ENCODE results near the gene ATIC. TPM values are rescaled to one million over a fixed set of nuclear protein-coding genes. Genes with fewer than 3 reads are reported as not detected.

The ATIC gene
- total and polyA plus RNA-seq, 9 donors = 20.8 to 126 (median 63.7) TPM

GRCh38 chr2:215320679-215321078 lies 8.8 kb downstream of the ATIC start:
- no peak overlapping the region for H3K4me3 ChIP-seq
- no peak overlapping the region for H3K27ac ChIP-seq
- no peaks in the 10 kb centered on the region for H3K4me1 ChIP-seq (ENCODE audit: insufficient read depth)
- H3K9me3 ChIP-seq = no peaks in the 10 kb centered on the region
- no peak for TF ChIP-seq EP300 (IDR thresholded peaks at IDR 0.05)
- no peak for TF ChIP-seq POLR2A (IDR thresholded peaks at IDR 0.05)
- no peak for TF ChIP-seq CTCF (IDR thresholded peaks at IDR 0.05)
- no peak for DNase-seq
- no peaks in the 10 kb centered on the region for H3K27me3 ChIP-seq
- WGBS, 3 donors = 94 to 98% (median 95%) methylated on average over 7 of the region's 7 CpGs
- H3K36me3 ChIP-seq = no peaks in the 10 kb centered on the region
- intact Hi-C loops (cut with DNase I) = no loop called here

DNA sequence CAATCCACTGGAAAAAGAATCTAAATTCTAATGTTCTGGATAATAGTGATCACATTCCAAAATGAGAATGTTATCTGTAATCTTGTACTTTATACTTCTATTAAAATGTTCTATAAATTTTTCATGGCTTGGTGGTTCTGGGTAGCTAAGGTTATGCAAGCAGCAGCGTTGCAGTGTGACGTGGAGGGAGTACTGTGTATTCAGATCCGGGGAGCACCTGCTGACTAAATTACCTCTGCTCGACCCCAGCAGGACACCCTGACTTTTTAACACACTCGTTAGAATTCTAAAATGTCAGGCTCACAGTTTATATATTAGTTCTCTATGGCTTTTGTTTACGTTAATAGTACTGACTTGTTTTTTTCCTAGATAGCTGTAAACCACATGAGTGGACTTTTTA lies 13.0 kb downstream of the ATIC start:
- TF ChIP-seq CTCF (IDR thresholded peaks at IDR 0.05) = no peak
- TF ChIP-seq POLR2A (IDR thresholded peaks at IDR 0.05) = no peak
- no peak for TF ChIP-seq EP300 (IDR thresholded peaks at IDR 0.05)
- no peak overlapping the region for H3K27ac ChIP-seq
- H3K36me3 ChIP-seq = no peaks in the 10 kb centered on the region
- WGBS, 3 donors = 43 to 55% (median 49%) methylated on average over 6 of the region's 6 CpGs
- no peaks in the 10 kb centered on the region for H3K9me3 ChIP-seq
- no peaks in the 10 kb centered on the region for H3K4me1 ChIP-seq (ENCODE audit: insufficient read depth)
- H3K27me3 ChIP-seq = no peaks in the 10 kb centered on the region
- intact Hi-C loops (cut with DNase I) = no loop called here
- no peak for DNase-seq
- no peak overlapping the region for H3K4me3 ChIP-seq

GRCh38 chr2:215328066-215328465 lies 16.2 kb downstream of the ATIC start:
- no peak overlapping the region for H3K27ac ChIP-seq
- no peak overlapping the region for H3K4me3 ChIP-seq
- no peaks in the 10 kb centered on the region for H3K27me3 ChIP-seq
- no peak for TF ChIP-seq POLR2A (IDR thresholded peaks at IDR 0.05)
- TF ChIP-seq EP300 (IDR thresholded peaks at IDR 0.05) = no peak
- no peak for TF ChIP-seq CTCF (IDR thresholded peaks at IDR 0.05)
- no peaks in the 10 kb centered on the region for H3K9me3 ChIP-seq
- WGBS, 3 donors = 92 to 95% (median 94%) methylated on average over 4 to 5 of the region's 5 CpGs
- H3K36me3 ChIP-seq = no peaks in the 10 kb centered on the region
- DNase-seq = no peak
- H3K4me1 ChIP-seq (ENCODE audit: insufficient read depth) = no peaks in the 10 kb centered on the region
- intact Hi-C loops (cut with DNase I) = no loop called here

DNA sequence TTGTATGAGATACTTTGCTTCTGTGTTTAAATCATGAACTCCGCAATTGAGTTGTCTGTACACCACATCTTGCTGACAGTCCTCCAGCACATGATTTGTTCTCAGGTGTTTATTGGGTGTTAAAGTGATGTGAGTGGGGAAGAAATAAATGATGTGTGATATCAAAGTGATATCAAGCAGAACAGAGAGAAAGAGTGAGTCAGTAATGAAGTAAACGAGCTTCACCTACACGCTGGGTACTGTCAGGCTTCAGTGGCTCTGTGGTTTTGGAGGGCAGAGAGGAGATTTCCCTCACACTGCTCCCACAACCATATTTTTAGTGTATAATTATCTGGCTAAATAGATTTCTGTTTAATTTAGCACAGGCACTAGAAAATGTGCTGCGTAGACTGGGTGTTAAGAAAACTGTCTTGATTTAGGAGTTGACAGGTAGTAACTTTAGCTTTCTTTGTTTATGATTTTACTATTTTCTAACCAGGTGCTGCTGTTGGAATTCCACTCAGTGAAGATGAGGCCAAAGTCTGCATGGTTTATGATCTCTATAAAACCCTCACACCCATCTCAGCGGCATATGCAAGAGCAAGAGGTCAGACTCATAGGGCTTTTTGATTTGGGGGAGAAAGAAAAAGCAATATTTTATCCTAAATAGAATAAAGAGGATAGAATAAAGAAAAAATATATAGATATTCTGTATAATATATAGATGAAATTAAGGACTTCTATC lies 21.2 kb downstream of the ATIC start:
- H3K4me1 ChIP-seq (ENCODE audit: insufficient read depth) = no peaks in the 10 kb centered on the region
- TF ChIP-seq CTCF (IDR thresholded peaks at IDR 0.05) = no peak
- no peak for TF ChIP-seq EP300 (IDR thresholded peaks at IDR 0.05)
- no peak for TF ChIP-seq POLR2A (IDR thresholded peaks at IDR 0.05)
- H3K4me3 ChIP-seq = no peak overlapping the region
- no peaks in the 10 kb centered on the region for H3K27me3 ChIP-seq
- no peak overlapping the region for H3K27ac ChIP-seq
- no peak for DNase-seq
- intact Hi-C loops (cut with DNase I) = no loop called here
- no peaks in the 10 kb centered on the region for H3K9me3 ChIP-seq
- no peaks in the 10 kb centered on the region for H3K36me3 ChIP-seq
- WGBS, 3 donors = 92 to 96% (median 93%) methylated on average over 5 of the region's 5 CpGs

All from ovary (tissue), 9 donors.